GM19240 (cell line): ENCODE results near the gene NLRC3.
"Not testable (repeated sequence)": the region's sequence is repeated elsewhere in the genome, so short reads cannot be mapped to it uniquely, and the experiment has no call there.

ENCODE experiments used
- DNase-seq: peaks from one replicate; pipeline ENCODE4 v3.0.0; 2011; ENCODE audit warnings: low spot score; ENCODE audit not compliant: insufficient read length

Gene NLRC3, protein sequence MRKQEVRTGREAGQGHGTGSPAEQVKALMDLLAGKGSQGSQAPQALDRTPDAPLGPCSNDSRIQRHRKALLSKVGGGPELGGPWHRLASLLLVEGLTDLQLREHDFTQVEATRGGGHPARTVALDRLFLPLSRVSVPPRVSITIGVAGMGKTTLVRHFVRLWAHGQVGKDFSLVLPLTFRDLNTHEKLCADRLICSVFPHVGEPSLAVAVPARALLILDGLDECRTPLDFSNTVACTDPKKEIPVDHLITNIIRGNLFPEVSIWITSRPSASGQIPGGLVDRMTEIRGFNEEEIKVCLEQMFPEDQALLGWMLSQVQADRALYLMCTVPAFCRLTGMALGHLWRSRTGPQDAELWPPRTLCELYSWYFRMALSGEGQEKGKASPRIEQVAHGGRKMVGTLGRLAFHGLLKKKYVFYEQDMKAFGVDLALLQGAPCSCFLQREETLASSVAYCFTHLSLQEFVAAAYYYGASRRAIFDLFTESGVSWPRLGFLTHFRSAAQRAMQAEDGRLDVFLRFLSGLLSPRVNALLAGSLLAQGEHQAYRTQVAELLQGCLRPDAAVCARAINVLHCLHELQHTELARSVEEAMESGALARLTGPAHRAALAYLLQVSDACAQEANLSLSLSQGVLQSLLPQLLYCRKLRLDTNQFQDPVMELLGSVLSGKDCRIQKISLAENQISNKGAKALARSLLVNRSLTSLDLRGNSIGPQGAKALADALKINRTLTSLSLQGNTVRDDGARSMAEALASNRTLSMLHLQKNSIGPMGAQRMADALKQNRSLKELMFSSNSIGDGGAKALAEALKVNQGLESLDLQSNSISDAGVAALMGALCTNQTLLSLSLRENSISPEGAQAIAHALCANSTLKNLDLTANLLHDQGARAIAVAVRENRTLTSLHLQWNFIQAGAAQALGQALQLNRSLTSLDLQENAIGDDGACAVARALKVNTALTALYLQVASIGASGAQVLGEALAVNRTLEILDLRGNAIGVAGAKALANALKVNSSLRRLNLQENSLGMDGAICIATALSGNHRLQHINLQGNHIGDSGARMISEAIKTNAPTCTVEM

DNA sequence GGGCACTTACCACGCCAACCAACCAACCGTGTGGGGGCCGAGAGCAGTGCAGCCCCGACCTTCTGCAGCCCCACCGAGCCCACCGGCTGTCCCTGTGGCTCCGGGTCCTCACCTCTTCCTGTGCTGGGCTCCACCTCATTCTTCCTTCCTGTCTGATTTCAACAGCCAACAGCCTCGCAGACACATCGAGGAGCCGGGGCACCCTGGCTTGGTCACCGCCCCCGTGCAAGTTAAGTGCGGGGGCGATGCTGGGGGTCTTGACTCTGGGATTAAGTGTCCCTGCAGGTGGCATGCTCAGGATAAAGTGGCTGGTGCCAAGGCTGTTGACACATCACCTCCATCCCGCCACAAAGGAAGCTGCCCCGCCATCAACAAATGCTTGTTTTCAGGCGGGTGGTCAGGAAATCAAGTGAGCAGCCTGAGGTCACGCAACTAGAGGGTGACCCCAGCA lies at the start of gene NLRC3:
Gene NLRC3, minus strand, starts transcription at position 102 of the 451 bp plus-strand sequence. CDS start 12,367 bp downstream, outside the sequence.
- peak; percentile 33 for DNase-seq

DNA sequence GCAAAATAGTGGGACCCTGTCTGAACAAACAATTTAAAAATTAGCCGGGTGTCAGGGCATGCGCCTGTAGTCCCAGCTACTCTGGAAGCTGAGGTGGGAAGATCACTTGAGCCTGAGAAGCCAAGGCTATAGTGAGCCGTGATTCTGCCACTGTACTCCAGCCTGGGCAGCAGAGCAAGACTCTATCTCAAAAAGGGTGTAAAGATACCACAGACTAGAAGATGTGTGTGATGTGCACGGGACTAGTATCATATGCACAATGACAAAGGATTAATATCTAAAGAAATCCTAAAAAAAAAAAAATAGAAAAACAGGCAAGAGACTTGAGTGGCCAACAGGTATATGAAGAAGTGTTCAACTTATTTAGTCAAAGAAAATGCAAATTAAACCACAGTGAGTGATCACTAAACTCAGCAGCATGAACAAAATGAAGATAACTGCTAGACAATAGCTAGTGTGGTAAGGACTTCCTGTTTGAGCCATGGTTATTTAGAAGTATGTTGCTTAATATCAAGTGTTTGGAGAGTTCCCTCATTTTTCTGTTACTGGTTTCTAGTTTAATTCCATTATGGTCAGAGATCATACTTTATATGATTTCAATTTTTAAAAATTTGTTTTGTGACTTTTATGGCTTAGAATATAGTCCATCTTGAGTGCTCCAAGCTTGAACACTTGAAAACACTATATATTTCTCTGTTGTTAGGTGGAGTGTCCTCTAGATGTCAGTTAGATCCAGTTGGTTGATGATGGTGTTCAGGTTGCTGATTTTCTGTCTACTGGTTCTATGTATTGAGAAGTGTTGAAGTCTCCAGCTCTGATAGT lies 48.9 kb upstream of the NLRC3 start:
- DNase-seq: no peak

DNA sequence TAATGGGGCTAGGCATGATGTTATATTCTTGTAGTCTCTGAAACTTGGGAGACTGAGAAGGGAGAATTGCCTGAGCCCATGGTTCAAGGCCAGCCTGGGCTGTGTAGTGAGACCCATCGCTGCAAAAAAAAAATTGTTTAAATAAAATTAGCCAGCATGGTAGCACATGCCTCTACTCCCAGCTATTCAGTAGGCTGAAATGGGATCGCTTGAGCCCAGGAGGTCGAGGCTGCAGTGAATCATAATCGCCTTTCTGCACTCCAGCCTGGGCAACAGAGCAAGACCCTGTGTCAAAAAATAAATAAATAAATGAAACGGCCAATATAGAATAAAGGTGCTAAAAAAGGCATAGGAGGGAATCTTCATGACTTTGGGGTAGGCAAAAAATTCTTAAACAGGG lies 48.1 kb upstream of the NLRC3 start:
- DNase-seq: no peak

DNA sequence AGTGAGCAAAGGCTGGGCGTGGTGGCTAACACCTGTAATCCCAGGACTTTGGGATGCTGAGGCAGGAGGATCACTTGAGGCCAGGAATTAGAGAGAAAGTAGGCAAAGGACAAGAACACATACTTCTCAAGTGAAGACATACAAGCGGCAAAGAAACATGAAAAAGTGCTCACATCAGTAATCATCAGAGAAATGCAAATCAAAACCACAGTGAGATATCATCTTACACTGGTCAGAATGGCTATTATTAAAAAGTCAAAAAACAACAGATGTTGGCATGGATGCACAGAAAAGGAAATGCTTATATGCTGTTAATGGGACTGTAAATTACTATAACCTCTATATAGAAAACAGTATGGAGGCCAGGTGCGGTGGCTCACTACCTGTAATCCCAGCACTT lies 46.4 kb upstream of the NLRC3 start:
- DNase-seq: no peak

DNA sequence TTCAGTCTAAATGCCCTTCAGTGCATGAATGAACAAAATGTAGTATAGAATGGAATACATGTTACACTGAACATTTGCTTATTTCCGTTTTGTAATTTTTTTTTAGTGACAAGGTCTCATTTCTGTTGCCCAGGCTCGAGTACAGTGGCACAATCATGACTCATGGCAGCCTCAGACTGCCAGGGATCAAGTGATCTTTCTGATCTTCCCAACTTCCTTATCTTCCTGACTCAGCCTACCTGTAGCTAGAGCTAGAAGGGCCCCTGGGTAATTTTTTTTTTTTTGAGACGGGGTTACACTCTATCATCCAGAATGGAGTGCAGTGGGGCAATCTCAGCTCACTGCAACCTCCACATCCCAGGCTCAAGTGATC lies 41.6 kb upstream of the NLRC3 start:
- DNase-seq: no peak

DNA sequence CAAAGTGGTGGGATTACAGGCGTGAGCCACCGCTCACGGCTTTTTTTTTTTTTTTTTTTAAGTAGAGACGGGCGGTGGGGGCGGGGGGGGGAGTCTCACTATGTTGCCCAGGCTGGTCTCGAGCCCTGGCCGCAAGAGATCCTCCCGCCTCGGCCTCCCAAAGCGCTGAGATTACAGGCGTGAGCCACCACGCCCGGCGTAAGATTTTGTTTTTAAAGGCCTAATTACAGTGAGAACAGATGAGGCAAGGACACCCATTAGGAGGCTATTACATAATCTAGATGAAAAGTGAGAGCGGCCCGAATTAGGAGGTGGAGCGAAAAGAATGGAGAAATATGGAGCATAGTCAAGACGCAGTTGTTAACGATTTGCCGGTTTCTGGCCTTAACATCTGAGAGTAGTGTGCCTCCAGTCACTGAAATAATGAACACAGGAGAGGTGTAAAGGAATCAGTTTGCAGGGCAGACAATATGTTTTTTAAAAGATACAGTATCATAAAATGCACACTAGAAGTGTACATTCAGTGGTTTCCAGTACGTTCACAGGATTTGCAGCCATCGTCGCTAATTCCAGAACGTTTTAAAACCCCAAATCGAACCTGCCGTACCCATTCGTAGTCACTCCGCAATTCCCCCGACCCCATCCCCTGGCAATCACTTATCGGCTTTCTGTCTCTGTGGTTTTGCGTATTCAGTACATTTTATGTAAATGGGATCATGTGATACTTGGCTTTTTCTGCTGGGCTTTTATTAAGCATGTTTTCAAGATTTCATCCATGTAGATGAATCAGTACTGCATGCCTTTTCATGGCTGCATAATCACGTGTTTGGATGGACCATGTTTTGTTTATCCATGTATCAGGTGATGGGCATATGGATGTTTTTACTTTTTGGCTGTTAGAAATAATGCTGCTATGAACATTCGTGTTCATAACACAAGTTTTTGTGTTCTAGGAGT lies 35.6 kb upstream of the NLRC3 start:
- no peak for DNase-seq

DNA sequence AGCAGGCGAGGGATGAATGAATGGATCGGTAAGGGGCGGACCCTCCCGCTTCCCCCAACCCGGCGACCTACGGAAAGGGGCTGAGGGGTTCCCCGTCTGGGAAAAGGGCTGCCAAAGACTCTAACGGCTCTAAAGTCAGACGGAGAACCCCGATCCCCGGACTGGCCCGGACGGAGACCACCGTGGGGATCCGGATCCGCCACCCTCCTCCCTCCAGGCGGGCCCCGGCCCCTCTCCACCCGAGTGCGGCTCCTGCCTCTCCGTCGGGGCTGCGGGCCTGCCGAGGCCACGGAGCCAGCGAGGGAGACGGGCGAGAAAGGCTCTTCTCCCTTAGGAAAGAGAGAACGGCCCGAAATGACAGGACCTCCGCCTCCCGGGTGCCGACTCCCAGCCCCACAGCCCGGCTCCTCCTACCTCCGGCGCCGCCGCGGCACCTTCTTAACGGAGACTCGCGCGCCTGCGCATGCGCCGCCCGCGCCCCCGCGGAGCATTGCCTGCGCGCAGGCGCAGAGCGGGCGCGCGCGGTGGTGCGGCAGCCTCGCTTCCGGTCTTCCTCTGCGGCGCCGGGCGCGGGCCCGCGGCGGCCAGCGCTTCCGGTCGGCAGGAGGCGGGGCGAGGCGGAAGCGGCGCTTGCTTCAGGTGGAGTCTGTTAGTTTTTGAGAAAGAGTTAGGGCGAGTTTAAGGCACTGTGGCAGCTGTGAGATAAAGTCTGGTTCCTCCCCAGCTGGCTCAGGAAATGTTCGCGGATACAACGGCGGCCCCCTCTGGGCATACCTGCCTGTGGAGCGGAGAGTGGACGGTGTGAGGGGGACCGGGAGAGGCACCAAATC lies 34.2 kb upstream of the NLRC3 start, which contains the start of gene SLX4:
Gene SLX4, minus strand, starts transcription at position 461 of the 830 bp plus-strand sequence. CDS start 2,642 bp downstream, outside the sequence.
- DNase-seq: peak; percentile 95

DNA sequence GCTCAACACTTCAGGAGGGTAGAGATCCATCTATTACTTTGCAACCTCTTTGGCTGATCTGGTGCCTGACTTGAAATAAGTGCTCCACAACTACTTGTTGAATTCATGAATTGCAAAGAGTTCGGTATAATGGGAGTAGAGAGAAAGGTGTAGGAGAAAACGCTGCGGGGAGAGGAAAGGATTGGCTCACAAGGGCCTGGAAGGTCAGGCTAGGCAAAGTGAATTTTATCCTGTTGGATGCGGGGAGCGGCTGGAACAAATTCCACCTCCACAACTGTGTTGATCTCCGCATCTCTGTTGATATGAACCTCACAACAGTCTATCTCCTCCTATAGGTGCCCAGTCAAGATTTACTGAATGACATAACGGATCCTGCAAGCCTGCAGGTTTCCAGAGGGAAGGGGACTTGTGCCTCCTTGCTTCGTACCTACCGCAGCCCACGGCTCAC lies 33.5 kb upstream of the NLRC3 start:
- DNase-seq: no peak

DNA sequence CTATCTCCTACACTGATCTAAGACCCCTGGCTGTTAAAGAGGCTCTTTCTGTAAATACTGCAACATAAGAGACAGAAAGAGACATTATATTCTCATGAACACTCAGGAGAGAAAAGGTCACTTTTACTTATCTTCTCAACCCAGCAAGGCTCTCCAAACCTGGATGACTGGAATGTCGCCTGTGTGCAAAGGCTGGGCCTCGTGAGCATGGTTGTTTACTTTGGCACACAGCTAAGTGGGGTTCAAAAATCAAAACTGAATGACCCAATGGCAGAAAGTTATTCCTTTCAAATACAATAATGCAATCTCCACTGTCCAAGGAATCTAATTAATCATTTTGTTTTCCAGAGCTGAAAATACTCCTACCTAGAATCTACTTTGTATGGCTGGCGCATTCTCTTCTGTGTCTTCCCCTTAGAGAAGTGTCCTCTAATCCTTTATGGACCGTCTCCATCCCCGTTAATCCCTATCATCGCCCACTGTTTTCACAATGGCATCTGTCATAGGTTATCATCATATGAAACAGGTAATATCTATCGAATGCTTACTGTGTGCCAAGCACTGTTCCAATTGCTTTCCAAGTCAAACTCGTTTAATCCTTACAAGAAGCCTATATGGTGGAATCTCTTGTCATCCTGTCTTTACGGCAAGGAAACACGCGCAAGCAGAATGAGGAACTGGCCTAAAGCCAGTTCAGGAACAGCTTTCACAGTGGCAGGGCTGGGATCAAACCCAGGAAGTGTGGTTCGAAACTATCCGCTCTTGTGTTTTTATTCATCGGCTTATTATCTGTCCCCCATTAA lies 32.9 kb upstream of the NLRC3 start:
- DNase-seq: no peak

DNA sequence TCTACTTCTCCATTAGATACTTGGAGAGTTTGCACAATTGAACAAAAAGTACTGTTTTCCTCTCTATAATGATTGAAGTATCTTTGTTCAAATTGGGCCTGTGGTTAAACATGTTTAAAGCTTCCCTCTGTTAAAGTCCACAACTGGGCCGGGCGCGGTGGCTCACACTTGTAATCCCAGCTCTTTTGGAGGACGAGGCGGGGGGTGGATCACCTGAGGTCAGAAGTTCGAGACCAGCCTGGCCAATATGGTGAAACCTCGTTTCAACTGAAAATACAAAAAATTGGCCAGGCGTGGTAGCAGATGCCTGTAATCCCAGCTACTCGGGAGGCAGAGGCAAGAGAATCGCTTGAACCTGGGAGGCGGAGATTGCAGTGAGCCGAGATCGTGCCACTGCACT lies 31.8 kb upstream of the NLRC3 start:
- DNase-seq: not testable (repeated sequence)

DNA sequence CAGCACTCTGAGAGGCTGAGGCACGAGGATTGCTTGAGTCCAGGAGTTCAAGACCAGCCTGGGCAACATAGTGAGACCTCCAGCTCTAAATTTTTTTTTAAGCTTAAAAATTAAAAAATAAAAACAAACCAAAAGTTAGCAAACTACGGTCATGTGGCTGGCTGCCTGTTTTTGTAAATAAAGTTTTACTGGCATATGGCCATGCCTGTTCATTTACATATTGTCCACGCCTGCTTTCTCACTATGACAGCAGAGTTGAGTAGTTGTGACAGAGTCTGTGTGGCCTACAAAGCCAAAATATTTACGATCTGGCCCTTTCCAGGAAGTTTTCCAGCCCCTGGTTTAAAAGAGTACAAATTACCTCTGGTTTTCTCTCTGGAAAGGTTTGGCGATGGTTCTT lies 30.9 kb upstream of the NLRC3 start:
- no peak for DNase-seq

DNA sequence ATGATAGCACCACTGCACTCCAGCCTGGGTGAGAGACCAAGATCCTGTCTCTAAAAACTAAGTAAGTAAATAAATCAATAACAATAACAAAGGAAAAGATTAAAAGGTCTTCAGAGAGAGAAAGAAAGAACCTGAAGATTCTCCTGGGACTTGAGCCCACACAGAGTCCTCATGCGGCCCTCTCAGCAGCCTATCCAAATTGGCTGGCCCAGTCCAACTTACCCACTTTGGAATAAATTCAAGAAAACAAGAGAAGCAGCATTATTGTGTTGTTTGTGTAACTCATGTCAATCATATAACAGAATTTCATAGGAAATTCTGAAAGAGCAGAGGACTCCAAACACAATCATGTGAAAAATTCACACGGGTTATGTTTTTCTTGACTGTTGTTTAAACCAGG lies 30.4 kb upstream of the NLRC3 start:
- DNase-seq: no peak

DNA sequence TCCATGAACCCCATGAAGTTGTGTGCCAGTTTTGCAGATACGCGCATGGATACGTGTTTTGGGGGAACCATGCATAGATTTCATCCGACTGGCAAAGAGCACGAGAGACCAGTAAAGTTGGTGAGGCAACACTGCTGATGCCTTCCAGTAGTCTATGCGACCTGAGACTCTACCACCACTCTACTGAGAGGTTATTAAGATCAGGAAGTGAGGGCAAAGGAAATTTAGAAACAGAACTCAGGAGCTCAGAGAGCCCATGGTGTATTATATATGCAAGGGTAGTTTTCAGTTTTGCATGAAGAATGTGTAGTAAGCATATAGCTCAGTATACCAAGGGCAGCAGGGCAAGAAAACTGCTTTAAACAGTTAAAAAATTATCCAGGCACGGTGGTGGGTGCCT lies 30.0 kb upstream of the NLRC3 start:
- DNase-seq: no peak

DNA sequence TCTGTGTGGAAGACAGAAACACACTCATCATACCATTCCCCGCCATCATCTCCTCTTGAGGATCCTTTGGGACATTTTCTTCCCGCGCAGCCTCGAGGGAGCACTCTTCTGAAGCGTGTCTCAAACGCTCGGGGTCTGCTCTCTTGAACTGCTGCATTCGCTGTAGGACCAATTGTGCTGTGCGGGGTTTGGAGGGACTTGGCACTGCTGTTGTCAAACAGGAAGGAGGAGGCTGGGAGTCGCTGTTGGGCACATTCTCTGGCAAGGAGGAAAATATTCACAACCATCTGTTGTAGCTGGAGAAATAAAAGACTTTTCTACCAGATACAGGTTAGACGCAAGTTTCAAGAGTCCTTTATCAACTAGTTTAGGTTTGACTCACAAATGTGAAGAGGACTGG lies 29.2 kb upstream of the NLRC3 start:
- no peak for DNase-seq

DNA sequence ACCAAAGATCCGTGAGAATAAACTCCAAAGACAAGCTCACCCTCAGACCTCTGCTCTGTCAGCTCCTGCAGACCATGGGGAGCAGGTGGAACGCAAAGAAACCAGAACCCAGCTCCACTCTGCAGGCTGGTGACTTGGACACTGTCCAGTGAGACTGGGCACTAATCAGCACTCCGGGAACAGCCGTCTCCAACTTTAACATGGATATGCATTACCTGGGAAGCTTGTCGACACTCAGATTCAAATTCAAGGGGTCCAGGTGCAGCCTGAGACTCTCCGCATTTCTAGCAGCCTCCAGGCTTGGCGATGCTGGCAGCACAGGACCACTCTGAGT lies 25.1 kb upstream of the NLRC3 start:
- DNase-seq: no peak

DNA sequence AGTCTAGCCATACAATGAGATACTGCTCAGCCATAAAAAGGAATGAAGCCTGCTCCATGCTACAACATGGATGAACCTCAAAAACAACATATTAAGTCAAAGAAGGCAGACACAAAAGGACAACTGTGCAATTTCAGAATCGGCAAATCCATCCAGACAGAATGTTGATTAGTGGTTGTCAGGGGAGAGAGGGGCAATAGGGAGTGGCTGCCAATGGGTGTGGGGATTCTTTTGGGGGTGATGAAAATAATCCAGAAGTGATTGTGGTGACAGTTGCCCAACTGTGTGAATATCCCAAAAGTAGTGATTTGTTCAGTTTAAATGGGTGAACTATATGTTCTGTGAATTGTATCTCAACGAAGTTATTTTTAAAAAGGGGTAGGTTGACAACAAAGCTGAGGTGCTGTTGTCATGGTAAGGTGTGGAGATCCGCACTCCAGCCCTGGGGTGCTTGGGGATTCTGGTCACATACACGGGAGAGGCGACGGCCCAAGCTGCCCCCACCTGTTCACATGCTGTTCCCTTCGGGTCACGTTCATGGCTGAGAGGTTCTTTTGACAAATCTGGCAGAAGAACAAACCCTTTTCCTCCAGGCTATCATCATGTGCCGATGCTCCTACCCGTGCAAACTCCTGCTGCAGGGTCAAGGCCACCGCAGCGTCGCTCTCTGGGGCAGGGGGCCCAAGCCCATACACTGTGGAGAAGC lies 24.6 kb upstream of the NLRC3 start:
- no peak for DNase-seq

DNA sequence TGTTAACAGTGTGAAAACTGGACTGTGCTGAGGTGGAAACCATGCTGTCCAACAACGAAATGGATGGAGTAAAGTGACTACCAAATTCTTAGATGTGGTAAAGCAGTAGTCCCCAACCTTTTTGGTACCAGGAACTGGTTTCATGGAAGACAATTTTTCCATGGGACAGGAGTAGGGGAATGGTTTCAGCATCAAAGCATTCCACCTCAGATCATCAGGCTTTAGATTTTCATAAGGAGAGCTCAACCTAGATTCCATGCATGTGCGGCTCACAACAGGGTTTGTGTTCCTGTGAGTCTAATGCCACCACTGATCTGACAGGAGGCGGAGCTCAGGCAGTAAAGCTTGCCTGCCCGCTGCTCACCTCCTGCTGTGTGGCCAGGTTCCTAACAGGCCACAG lies 22.7 kb upstream of the NLRC3 start:
- DNase-seq: no peak

DNA sequence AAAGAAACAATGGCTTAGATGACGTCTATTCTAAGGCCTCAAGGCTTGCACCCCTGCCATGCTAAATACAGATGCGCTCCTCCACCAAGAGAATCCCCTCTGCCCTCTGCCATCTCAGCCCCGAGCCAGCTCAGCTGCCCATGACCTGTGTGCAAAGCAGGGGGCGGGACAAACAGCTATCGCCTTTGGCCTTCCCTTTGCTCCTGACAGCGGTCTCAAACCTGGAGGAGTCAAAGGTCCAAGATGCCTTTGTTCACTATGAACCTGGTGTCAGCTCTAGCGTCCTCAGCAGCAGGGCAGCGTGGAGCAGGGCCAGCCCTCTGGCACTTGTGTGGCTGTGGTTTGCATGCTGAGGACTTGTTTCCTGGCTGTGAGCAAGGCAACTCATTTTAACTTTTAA lies 21.9 kb upstream of the NLRC3 start:
- DNase-seq: no peak
